Measurements from ENCODE around the gene INPP5J. TPM values are rescaled to one million over a fixed set of nuclear protein-coding genes. Genes with fewer than 3 reads are reported as not detected.

The INPP5J gene
- total and polyA plus RNA-seq, 2 of the 13 experiments (the other 11 are each of a cell fraction or from before 2014, with no cell fraction given), result 0.24 to 1.1 TPM

GRCh38 chr22:31080848-31081649 is 41.7 kb upstream of the INPP5J start, which contains the start of gene SMTN (continued):
- peak; percentile 10; the same call in 1 of the 2 replicates for TF ChIP-seq PRDM10 (CRISPR knock-in tag; IDR thresholded peaks at IDR 0.05; ENCODE audit: low read depth)
- TF ChIP-seq ZNF691 (CRISPR knock-in tag; IDR thresholded peaks at IDR 0.05; ENCODE audit: borderline replicate concordance, low read depth), result peak; percentile 18; the same call in 1 of the 2 replicates
- 0 out of 2 replicates have a peak, but pooled peaks have one; percentile 42 for TF ChIP-seq ZNF317 (CRISPR knock-in tag; IDR thresholded peaks at IDR 0.05)
- TF ChIP-seq ZNF318 (CRISPR knock-in tag; IDR thresholded peaks at IDR 0.05), result peak; percentile 61; the same call in 1 of the 2 replicates
- TF ChIP-seq FOXA1 (IDR thresholded peaks at IDR 0.05), result no peak
- TF ChIP-seq FOXA1 (CRISPR knock-in tag; IDR thresholded peaks at IDR 0.05), result 0 out of 2 replicates have a peak, but pooled peaks have one; percentile 2
- peak; percentile 75 for TF ChIP-seq PHF5A (CRISPR knock-in tag; IDR thresholded peaks at IDR 0.05; ENCODE audit: low read depth, unreplicated experiment)
- TF ChIP-seq ZFX (CRISPR knock-in tag; IDR thresholded peaks at IDR 0.05; ENCODE audit: low read depth), result peak; percentile 60
- peak; percentile 59; the same call in 1 of the 2 replicates for TF ChIP-seq ZNF343 (CRISPR knock-in tag; IDR thresholded peaks at IDR 0.05)
- peak; percentile 80; the same call in 1 of the 2 replicates for TF ChIP-seq MXD1 (CRISPR knock-in tag; IDR thresholded peaks at IDR 0.05)
- TF ChIP-seq ZNF354B (CRISPR knock-in tag; IDR thresholded peaks at IDR 0.05), result peak; percentile 70; the same call in 1 of the 2 replicates
- no peak for TF ChIP-seq ZSCAN9 (CRISPR knock-in tag; IDR thresholded peaks at IDR 0.05; ENCODE audit: borderline replicate concordance)
- TF ChIP-seq GTF2F1 (IDR thresholded peaks at IDR 0.05; ENCODE audit: low read length), result 0 out of 2 replicates have a peak, but pooled peaks have one; percentile 43
- 0 out of 2 replicates have a peak, but pooled peaks have one; percentile 44 for TF ChIP-seq ZNF878 (CRISPR knock-in tag; IDR thresholded peaks at IDR 0.05)
- 0 out of 2 replicates have a peak, but pooled peaks have one; percentile 12 for TF ChIP-seq ZBTB20 (CRISPR knock-in tag; IDR thresholded peaks at IDR 0.05; ENCODE audit: borderline replicate concordance, low read depth)
